ENCODE measurements around the gene KPNA5. TPM values are rescaled to one million over a fixed set of nuclear protein-coding genes. Genes with fewer than 3 reads are reported as not detected.
"Not testable (repeated sequence)": the region's sequence is repeated elsewhere in the genome, so short reads cannot be mapped to it uniquely, and the experiment has no call there.

KPNA5 gene
- total and polyA plus RNA-seq, 2 of the 8 experiments (the other 6 are each of a cell fraction or from before 2014, with no cell fraction given), result 2.0 to 9.7 TPM

- H2AK5ac ChIP-seq (ENCODE audit: low read depth, low read length); H4K20me1 ChIP-seq (replicated peaks in 1 of 2; ENCODE audit: control insufficient read depth in 1 of 2, insufficient read depth in 2 of 2, low read length in 2 of 2); H3K23me2 ChIP-seq (ENCODE audit: low read depth, low read length); DNase-seq (ENCODE audit: low read depth in 1 of 2, low spot score in 2 of 2); H3K36me3 ChIP-seq (ENCODE audit: control insufficient read depth in 2 of 4, insufficient read depth in 4 of 4, low read length in 3 of 4); H2AFZ ChIP-seq (ENCODE audit: low read length); H2BK20ac ChIP-seq (ENCODE audit: low read length); H2BK120ac ChIP-seq (replicated peaks; ENCODE audit: low read depth, low read length); H3K4me3 ChIP-seq (ENCODE audit: extremely low read depth in 1 of 4, insufficient read depth in 2 of 4, low read depth in 3 of 4, low read length in 4 of 4); H3K4ac ChIP-seq (replicated peaks; ENCODE audit: insufficient read length, low read depth, low read length); H2BK15ac ChIP-seq (ENCODE audit: low read length); POLR2A ChIA-PET (ENCODE audit: partially characterized antibody); H4K91ac ChIP-seq (replicated peaks; ENCODE audit: insufficient read length, low read length); H3K4me2 ChIP-seq (ENCODE audit: insufficient read depth in 1 of 2, low read depth in 2 of 2, low read length in 2 of 2); H3K27ac ChIP-seq (ENCODE audit: low read depth, low read length); FAIRE-seq; H3K18ac ChIP-seq (ENCODE audit: extremely low read depth, low read length); H3K14ac ChIP-seq (ENCODE audit: insufficient read length); H3K56ac ChIP-seq (replicated peaks; ENCODE audit: insufficient read length, low read depth, low read length); H4K8ac ChIP-seq (ENCODE audit: extremely low read depth, insufficient read depth, low read length); H3K9ac ChIP-seq (replicated peaks in 1 of 4; ENCODE audit: extremely low read depth in 1 of 4, low read depth in 3 of 4, low read length in 3 of 4); H2BK5ac ChIP-seq (ENCODE audit: low read depth, low read length); H3K4me1 ChIP-seq (replicated peaks in 1 of 4; ENCODE audit: control insufficient read depth in 3 of 4, insufficient read depth in 4 of 4, low read length in 3 of 4); H3K27me3 ChIP-seq (replicated peaks in 1 of 4; ENCODE audit: control insufficient read depth in 3 of 4, extremely low read depth in 1 of 4, insufficient read depth in 3 of 4, low read length in 3 of 4); H3K23ac ChIP-seq (ENCODE audit: insufficient read length); H4K5ac ChIP-seq (ENCODE audit: insufficient read length, low read depth, low read length); H3K79me1 ChIP-seq (ENCODE audit: low read depth, low read length); H3K9me3 ChIP-seq (ENCODE audit: insufficient read depth in 2 of 2, low read depth in 1 of 2, low read length in 1 of 2); H2BK12ac ChIP-seq (ENCODE audit: low read depth, low read length): not testable (repeated sequence)
- whole genome bisulfite sequencing, 2 experiments (ENCODE audit: extremely low coverage in 1 of 2, insufficient coverage in 1 of 2, insufficient read length in 1 of 2, insufficient replicate concordance in 2 of 2, low coverage in 1 of 2, low lambda C conversion rate in 2 of 2, missing lambda C conversion rate in 1 of 2), result 88% methylated on average over 2 of the region's 2 CpGs; no CpG with 5 or more reads in 1 of the 2 experiments
- peaks cover 3 to 80% of the 10 kb centered on the region in 2 experiments for H3K79me2 ChIP-seq (ENCODE audit: control insufficient read depth in 1 of 2, insufficient read depth in 2 of 2, low read length in 2 of 2)
- CTCF ChIA-PET (ENCODE audit: partially characterized antibody), result interaction anchor here (0.7 to 1.3 kb wide), 2 partner anchors 127 to 396 kb away, joined by 3 to 4 read pairs; no protein-coding TSS in a partner anchor
These were observed 16.8 kb upstream of the KPNA5 start for GRCh38 chr6:116664169-116664568.
